Measurements from ENCODE around the gene NFYA. TPM values are rescaled to one million over a fixed set of nuclear protein-coding genes. Genes with fewer than 3 reads are reported as not detected.
A peak's percentile ranks its signal among the peaks of the same experiment; 100 is the strongest.
"Not testable (repeated sequence)": the region's sequence is repeated elsewhere in the genome, so short reads cannot be mapped to it uniquely, and the experiment has no call there.

The NFYA gene
- total RNA-seq, 1 experiment from 2014 or later, result 28.1 TPM

DNA sequence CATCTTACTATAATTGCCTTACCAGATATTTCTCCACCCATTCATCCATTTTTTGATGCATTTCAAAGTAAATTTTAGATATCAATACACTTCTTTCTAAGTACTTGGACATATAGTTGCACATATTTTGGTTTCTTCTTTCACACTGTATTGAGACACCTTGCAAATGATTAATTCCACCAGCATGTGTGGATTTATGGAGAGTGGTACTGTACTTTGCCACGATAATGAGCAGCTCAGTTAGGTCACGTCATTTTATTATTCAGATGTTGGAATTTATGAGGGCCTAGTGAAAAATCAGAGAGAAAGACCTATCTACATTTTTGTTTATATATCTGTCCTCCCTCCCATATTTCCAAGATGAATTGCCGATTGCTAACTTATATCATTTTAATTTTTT, 5.3 kb downstream of the NFYA start:
- no peak for DNase-seq
- Histone ChIP-seq H3K4me3 (no peak overlapping the region), H3K9me3 (no peaks in the 10 kb centered on the region), H3K27me3 (no peaks in the 10 kb centered on the region), H3K36me3 (peaks cover 17% of the 10 kb centered on the region)

- peaks cover 23% of the 10 kb centered on the region for H3K36me3 ChIP-seq
- no peaks in the 10 kb centered on the region for H3K27me3 ChIP-seq
- no peak overlapping the region for H3K4me3 ChIP-seq
- DNase-seq, result no peak
- no peaks in the 10 kb centered on the region for H3K9me3 ChIP-seq
Observed at GRCh38 chr6:41079080-41079479, 6.3 kb downstream of the NFYA start.

- Histone ChIP-seq H3K27me3 (no peaks in the 10 kb centered on the region), H3K36me3 (peaks cover 32% of the 10 kb centered on the region), H3K4me3 (no peak overlapping the region), H3K9me3 (no peaks in the 10 kb centered on the region)
- no peak for DNase-seq
Observed at GRCh38 chr6:41080621-41081020, 7.8 kb downstream of the NFYA start.

DNA sequence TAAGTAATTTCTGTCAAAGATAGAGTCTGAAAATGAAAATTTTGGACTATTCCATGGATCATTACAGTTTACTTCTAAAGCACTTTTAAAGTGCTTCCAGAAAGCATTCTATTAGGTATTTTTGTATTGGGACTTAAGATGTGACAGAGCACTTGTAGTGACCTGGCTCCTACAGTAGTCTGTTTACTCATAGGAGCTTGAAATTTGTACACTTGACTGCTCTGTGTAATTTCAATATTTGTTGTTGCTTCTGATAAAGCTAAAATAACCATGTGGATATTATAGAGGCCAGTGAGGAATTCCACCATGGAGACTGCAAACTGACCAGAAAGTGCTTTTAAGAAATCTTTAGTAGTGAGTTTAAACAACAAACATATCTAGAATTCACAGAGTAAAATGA, 10.3 kb downstream of the NFYA start:
- no peak for DNase-seq
- Histone ChIP-seq H3K9me3 (no peaks in the 10 kb centered on the region), H3K36me3 (peaks cover 35% of the 10 kb centered on the region), H3K27me3 (no peaks in the 10 kb centered on the region), H3K4me3 (no peak overlapping the region)

GRCh38 chr6:41085182-41085581, 12.4 kb downstream of the NFYA start:
- peaks cover 23% of the 10 kb centered on the region for H3K36me3 ChIP-seq
- no peak overlapping the region for H3K4me3 ChIP-seq

DNA sequence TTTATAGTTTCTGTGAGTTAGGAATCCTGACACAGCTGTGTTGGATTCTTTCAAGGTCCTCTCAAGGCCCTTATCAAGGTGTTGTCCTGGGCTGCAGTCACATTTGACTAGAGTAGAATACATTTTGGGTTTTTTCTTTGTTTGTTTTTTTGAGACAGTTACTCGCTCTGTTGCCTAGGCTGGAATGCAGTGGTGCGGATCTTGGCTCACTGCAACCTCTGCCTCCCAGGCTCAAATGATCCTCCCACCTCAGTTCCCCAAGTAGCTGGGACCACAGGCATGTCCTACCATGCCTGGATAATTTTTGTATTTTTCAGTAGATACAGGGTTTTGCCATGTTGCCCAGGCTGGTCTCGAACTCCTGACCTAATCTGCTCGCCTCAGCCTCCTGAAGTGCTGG, 15.7 kb downstream of the NFYA start:
- Histone ChIP-seq H3K27me3 (no peaks in the 10 kb centered on the region), H3K36me3 (peaks cover 39% of the 10 kb centered on the region), H3K4me3 (no peak overlapping the region), H3K9me3 (no peaks in the 10 kb centered on the region)
- DNase-seq, result peak; percentile 4

More at GRCh38 chr6:41085182-41085581, 12.4 kb downstream of the NFYA start:
- H3K9me3 ChIP-seq, result no peaks in the 10 kb centered on the region
- DNase-seq, result no peak
- H3K27me3 ChIP-seq, result no peaks in the 10 kb centered on the region

GRCh38 chr6:41090841-41091761, 18.3 kb downstream of the NFYA start:
- Histone ChIP-seq H3K4me3 (no peak overlapping the region), H3K9me3 (no peaks in the 10 kb centered on the region), H3K36me3 (peaks cover 32% of the 10 kb centered on the region), H3K27me3 (no peaks in the 10 kb centered on the region)
- DNase-seq, result no peak

DNA sequence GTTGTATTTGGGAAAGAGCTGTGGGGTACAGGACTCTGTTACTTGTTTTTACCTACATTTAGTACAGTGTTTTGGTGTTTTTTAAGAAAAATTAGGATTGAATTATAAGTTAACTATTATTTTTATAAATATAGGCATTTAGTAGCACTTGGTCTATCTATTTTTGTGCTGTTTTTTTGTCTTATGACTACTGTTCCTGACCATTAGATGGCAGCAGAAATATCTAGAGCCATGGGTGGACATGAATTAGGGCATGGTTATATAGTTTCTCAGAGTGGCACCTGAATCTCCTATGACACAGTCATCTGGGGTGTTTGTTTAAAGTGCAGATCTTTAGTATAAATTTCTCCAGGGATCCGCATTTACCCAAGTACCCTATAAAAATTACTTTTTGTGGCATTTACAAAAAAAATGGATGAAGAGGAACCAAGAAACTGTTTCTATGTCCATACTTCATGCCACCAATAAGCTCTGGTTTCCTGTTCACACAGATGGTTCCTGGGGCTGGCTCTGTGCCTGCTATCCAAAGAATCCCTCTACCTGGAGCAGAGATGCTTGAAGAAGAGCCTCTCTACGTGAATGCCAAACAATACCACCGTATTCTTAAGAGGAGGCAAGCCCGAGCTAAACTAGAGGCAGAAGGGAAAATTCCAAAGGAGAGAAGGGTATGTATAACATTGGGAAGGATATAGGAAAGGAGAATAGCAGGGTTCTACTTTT, 19.8 kb downstream of the NFYA start:
- Histone ChIP-seq H3K36me3 (peaks cover 44% of the 10 kb centered on the region), H3K4me3 (no peak overlapping the region), H3K9me3 (no peaks in the 10 kb centered on the region)

GRCh38 chr6:41093729-41094128, 21.0 kb downstream of the NFYA start:
- Histone ChIP-seq H3K27me3 (no peaks in the 10 kb centered on the region), H3K4me3 (no peak overlapping the region), H3K36me3 (peaks cover 55% of the 10 kb centered on the region), H3K9me3 (no peaks in the 10 kb centered on the region)
- no peak for DNase-seq

More for the DNA sequence above, 19.8 kb downstream of the NFYA start:
- DNase-seq, result no peak
- H3K27me3 ChIP-seq, result no peaks in the 10 kb centered on the region

GRCh38 chr6:41097467-41098090, 24.8 kb downstream of the NFYA start:
- Histone ChIP-seq H3K36me3 (peaks cover 52% of the 10 kb centered on the region), H3K4me3 (no peak overlapping the region), H3K9me3 (no peaks in the 10 kb centered on the region), H3K27me3 (no peaks in the 10 kb centered on the region)
- DNase-seq, result no peak

DNA sequence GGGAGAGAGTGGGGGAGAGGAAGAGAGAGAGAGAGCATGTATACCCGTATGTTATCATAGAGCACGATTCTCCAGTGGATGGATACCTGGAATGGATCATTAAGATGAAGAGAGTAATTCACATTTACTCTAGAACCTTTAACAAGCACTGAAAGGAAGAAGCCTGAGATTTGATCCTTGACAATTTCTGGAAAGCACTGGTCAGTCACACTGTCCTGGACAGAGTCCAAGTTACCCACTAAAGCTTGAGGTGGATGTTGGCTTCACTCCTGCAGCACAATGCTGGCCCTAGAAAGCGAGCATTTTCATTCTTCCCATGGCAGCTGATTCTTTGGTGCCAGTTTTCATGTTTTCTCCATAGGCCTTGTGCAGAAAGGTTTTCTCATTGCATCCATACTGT, 25.6 kb downstream of the NFYA start:
- peaks cover 45% of the 10 kb centered on the region for H3K36me3 ChIP-seq
- H3K9me3 ChIP-seq, result no peaks in the 10 kb centered on the region
- no peak overlapping the region for H3K4me3 ChIP-seq
- DNase-seq, result no peak
- H3K27me3 ChIP-seq, result no peaks in the 10 kb centered on the region

DNA sequence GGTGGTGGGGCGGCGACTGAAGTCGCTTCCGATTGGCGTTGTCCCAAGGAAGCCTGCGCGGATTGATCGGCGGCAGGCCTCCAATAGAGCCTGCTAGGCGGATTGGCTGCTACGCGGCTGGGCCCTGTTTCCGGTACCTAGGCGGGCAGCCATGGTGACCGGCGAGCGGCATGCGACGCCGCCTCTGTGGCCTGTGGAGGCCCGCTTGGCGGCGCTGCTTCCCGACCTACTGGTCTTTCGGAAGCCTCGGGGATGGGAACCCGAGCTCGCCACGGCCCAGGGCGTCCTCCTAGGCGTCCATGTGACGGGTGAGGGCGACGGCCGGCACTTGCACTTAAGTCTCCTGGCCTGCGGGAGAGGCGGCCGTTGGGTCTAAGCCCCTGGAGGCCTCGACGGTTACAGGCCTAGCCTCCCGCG, 28.1 kb downstream of the NFYA start:
- H3K27me3 ChIP-seq, result no peaks in the 10 kb centered on the region

DNA sequence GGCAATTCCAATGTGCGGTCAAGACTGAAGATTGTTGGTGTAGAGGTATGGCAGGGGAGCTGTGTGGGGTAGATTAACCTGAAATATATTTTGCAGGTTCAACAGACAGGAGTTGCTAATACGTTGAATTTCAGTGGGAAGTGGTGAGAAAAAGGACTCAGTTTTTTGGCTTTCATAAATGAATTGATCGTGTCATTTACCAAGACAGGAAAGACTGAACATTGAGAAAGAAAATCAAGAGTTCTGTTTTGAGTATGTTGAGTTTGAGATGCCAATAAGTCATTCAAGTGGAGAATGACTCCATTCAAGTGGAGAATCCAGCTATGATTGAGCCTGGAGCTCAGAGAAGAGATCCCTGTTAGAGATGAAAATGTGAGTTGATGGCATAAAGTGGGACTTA, 31.1 kb downstream of the NFYA start:
- DNase-seq, result no peak
- Histone ChIP-seq H3K36me3 (peaks cover 9% of the 10 kb centered on the region), H3K27me3 (no peaks in the 10 kb centered on the region), H3K9me3 (no peaks in the 10 kb centered on the region), H3K4me3 (no peak overlapping the region)

More for the DNA sequence above, 28.1 kb downstream of the NFYA start:
- H3K9me3 ChIP-seq, result no peaks in the 10 kb centered on the region
- H3K36me3 ChIP-seq, result peaks cover 36% of the 10 kb centered on the region
- no peak for DNase-seq
- no peak overlapping the region for H3K4me3 ChIP-seq

DNA sequence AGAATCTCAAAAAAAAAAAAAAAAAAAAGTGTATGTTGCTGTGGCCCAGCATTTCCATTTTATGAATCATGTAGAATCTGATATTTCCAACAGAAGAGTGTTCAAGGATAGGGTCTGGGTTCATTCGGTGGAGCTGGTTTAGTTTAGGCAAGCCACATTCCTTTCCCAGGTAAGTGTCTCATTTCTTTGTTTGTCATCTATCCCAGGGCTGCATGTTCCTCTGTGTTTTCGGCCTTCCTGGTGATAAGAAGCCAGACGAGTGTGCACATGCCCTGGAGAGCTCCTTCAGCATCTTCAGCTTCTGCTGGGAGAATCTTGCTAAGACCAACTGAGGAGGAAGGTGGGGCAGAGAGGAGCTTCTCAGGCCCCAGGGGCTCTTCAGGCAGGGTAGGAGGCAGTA, 38.2 kb downstream of the NFYA start:
- DNase-seq, result no peak
- Histone ChIP-seq H3K27me3 (no peaks in the 10 kb centered on the region), H3K36me3 (no peaks in the 10 kb centered on the region), H3K4me3 (no peak overlapping the region), H3K9me3 (no peaks in the 10 kb centered on the region)

DNA sequence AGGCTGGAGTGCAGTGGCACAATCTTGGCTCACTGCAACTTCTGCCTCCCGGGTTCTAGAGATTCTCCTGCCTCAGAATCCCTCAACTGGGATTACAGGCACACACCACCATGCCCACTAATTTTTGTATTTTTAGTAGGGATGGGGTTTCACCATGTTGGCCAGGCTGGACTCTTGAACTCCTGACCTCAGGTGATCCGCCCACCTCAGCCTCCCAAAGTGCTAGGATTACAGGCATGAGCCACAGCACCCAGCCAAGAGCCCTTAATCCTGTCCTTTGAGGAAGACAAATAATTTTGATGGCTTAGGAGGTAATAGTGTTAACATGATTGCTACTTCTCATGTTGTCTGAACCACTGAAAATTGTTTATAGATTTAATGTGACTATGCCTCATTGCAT, 42.3 kb downstream of the NFYA start:
- not testable (repeated sequence) for H3K27me3 ChIP-seq, H3K36me3 ChIP-seq, H3K4me3 ChIP-seq, DNase-seq, H3K9me3 ChIP-seq

DNA sequence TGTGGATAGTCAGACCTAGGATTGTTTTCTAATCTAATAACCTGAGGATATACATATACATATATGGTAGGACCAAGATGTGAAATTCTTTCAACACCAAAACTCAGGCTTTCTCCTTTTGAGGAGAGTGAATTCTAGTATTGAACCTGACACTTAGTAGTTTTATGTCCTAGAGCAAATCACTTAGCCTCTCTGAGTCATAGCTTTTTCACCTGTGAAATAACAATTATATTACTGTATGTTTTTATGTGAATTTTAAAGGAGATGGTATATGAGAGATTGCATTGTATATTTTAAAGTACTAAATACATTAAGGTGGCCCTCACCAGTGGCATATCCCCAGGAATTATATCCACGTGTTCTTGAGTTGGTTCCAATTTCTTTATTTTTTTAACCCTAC, 46.7 kb downstream of the NFYA start:
- DNase-seq, result no peak
- H3K27me3 ChIP-seq, result no peaks in the 10 kb centered on the region
- no peaks in the 10 kb centered on the region for H3K9me3 ChIP-seq
- H3K4me3 ChIP-seq, result no peak overlapping the region
- H3K36me3 ChIP-seq, result no peaks in the 10 kb centered on the region

- no peak for DNase-seq
- H3K4me3 ChIP-seq, result no peak overlapping the region
- H3K27me3 ChIP-seq, result no peaks in the 10 kb centered on the region
- H3K36me3 ChIP-seq, result no peaks in the 10 kb centered on the region
- H3K9me3 ChIP-seq, result no peaks in the 10 kb centered on the region
Observed at GRCh38 chr6:41120058-41120457, 47.3 kb downstream of the NFYA start.

Data from MG63 (cell line).